NCI-H748 (cell line): Measurements from ENCODE around the gene GXYLT1.
"Not testable (repeated sequence)": the region's sequence is repeated elsewhere in the genome, so short reads cannot be mapped to it uniquely, and the experiment has no call there.

Experiments
- DNase-seq: peaks from one replicate; lab custom pipeline; 2025; ENCODE audit not compliant: unreplicated experiment; lab: John Stamatoyannopoulos, UW

GXYLT1 gene, protein sequence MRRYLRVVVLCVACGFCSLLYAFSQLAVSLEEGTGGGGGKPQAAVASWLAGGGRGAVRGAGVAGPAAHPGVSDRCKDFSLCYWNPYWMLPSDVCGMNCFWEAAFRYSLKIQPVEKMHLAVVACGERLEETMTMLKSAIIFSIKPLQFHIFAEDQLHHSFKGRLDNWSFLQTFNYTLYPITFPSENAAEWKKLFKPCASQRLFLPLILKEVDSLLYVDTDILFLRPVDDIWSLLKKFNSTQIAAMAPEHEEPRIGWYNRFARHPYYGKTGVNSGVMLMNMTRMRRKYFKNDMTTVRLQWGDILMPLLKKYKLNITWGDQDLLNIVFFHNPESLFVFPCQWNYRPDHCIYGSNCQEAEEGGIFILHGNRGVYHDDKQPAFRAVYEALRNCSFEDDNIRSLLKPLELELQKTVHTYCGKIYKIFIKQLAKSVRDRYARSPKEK

DNA sequence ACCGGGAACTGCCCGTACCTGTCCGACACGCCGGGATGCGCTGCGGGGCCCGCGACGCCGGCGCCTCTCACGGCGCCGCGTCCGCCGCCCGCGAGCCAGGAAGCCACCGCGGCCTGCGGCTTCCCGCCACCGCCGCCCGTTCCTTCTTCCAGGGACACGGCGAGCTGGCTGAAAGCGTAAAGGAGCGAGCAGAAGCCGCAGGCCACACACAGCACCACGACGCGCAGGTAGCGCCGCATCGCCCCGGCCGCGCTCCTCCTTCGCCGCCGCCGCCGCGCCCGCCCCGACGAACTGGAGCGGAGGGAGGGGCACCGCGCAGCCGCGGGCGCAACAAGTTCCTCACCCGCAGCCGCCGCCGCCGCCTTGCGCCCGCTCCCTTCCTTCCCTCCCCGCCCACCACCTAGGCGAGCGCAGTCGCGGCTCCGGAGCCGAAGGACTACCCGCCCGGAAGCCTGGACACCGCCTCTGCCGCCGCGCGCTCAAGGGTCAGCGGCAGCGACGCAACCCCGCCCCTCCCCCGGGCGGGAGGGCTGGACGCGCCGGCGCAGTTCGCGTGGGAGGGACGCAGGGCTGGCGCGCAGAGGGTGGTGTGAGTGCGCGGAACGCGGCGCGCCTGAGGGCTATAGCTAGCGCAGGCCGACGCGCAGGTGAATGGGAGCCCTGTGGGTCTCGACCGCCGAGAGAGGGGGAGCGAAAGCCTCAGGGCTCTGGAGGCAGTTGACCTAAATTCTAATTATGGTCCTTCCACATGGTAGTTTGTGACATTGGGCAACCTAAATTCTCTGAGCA is at the start of gene GXYLT1:
TSS of gene GXYLT1 (minus strand) at position 467 of the 789 bp plus-strand sequence. CDS start at position 239, 228 bp downstream.
- peak; percentile 98 for DNase-seq

DNA sequence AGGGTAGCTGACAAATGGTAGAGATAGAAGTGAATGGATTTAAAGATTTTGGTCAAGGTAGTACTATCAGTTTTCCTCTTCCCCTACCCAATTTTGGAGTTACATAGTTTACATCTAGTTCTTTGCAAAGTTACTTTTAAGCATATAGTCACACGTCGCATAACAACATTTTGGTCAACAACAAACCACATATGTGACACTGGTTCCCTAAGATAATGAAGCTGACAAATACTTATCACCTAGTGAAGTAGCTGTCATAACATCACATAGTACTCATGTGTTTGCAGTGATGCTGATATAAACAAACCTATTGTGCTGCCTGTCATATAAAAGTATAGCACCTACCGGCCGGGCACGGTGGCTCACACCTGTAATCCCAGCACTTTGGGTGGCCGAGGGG is 48.0 kb upstream of the GXYLT1 start:
- DNase-seq = no peak

DNA sequence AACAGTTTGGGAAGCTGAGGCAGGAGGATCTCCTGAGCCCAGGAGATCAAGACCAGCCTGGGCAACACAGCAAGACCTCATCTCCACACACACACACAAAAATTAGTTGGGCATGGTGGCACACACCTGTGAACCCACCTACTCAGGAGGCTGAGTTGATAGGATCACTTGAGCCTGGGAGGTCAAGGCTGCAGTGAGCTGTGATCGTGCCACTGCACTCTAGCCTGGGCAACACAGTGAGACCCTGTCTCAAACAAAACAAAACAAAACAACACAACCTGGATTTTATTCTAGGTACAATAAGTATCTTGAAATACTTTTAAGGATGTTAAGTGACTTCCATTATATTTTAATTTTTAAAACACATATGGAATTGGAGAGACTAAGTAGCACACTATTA is 47.6 kb upstream of the GXYLT1 start:
- no peak for DNase-seq

DNA sequence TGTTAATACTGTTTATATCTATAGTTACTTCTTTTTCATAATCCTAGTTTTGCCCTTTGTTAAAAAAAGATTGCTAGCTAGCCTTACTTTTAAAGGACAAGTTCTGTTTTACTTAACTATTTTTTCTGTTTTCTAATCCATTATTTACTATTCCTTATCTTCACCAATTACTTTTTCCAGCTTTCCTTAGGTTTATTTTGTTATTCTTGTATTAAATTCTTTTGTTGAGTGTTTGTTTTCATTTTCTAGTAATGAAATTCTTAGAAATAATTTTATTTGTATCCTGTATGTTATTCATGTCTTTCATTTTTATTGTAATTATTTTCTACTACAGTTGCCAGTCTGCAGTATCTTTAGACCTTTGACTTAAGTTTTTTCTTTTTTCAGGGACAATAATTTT is 45.7 kb upstream of the GXYLT1 start:
- no peak for DNase-seq

DNA sequence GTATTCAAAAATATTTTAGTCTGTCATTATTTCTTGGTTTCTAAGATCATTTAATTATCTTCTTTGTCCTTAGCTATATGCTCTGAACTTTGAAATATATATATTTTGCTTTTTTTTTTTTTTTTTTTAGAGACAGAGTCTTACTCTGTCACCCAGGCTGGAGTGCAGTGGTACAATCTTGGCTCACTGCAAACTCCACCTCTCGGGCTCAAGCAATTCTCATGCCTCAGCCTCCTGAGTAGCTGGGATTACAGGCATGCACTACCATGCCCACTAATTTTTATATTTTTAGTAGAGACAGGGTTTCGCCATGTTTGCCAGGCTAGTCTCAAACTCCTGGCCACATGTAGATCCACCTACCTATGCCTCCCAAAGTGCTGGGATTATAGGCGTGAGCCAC is 43.6 kb upstream of the GXYLT1 start:
- not testable (repeated sequence) for DNase-seq

DNA sequence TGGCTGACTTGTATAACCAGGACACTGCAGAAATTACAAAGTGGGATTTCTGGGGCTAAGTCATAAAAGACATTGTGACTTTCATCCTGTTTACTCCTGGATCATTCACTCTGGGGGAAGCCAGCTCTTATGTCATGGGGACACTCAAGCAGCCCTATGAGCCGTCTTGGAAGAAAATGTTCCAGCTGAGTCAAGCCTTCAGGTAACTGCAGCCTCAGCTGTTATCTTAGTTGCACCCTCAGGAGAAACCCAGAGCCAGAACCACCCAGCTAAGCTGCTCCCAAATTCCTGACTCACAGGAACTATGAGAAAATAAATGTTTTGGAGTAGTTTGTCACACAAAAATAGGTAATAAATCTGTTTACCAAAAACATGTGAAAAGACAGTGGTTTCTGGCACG is 43.1 kb upstream of the GXYLT1 start:
- DNase-seq = no peak

DNA sequence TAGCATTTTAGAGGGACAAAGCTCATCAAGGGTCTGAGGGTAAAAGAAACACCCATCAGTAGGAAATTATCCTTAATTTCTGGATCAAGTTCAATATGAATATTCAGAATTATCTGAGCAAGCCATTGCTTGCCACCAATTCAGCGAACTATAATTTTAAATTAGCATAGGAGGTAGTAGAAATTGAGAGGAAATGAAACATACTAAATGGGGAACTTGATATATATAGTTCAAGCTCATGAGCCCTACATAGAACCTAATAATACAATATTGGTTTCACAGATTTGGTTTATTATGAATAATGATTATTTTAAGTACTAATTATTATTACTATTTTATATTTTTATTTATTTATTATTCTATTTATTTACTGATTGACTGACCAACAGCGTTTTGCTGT is 42.1 kb upstream of the GXYLT1 start:
- no peak for DNase-seq

DNA sequence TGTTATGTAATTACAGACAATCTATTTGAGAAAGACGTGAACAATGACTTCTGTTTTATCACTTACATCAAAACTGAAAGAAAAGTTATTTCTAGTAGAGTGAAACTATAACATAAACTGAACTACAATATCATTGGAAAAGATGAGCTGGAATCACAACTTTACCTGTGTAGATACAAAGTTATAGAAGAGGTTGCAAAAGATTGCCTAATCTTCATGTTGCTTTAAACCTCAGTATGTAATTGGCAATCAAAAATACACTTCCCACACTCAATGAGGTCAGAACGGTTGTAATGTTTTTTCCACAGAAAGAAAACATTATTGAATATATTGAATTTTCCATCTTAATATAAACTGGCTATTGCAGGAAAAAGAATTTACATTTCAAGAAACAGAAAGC is 37.7 kb upstream of the GXYLT1 start:
- DNase-seq = no peak

DNA sequence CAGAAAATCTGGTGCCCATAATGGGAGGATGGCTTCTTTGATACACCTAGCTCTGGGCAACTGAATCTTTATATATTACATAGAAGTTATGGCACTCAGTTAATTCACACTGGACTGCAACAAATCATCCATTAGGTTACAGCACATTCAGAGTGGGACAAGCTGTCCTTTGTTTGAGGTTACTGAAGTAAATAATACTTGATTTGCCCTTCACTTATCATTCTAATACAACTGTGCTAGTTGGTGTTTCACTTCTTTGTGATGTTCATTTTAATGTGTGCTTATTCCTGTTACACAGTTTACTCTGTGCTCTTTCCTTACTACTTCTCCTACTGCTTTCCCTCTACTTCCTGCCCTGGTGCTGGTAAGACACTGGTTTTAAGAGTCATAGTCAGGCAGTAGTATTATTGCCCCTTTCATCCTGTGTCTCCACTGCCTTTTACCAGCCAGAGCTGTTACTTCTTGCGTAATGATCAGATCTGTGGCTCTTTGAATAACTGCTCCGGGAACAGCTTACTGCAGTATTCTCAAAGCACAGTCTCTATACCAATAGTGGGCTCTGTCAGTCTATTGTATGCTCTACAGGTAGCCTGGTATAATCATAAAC is 36.4 kb upstream of the GXYLT1 start:
- DNase-seq = no peak

DNA sequence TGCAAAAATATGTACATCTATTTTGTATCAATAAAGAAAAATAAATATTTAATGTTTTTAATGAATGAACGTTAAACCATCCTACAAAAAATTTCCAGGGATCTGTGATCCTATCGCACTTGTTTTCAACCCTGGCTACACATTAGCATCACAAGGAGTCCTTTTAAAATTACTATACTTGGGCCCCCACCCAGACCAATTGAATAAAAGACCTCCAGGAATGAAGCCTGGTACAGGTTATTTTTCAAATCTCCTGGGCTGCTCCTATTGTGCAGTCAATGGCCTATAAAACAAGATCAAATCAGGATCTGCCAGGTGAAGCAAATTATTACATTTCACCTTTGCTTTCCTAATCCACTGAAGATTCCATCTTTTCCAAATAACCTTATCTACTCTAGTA is 33.4 kb upstream of the GXYLT1 start:
- DNase-seq = no peak

DNA sequence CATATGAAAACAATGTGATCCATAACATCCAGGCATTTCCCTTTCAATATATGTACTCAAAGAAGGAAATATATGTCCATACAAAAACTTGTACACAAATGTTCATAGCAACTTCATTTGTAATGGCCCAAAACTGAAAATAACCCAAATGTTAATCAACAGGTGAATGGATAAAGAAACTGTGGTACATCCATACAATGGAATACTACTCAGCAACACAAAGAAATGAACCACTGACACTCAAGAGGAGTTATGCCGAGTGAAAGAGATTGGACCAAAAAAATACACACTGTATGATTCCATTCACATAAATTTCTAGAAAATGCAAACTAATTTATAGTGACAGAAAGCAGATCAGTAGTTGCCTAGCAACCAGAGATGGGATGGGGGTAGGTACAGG is 30.3 kb upstream of the GXYLT1 start:
- DNase-seq = no peak

DNA sequence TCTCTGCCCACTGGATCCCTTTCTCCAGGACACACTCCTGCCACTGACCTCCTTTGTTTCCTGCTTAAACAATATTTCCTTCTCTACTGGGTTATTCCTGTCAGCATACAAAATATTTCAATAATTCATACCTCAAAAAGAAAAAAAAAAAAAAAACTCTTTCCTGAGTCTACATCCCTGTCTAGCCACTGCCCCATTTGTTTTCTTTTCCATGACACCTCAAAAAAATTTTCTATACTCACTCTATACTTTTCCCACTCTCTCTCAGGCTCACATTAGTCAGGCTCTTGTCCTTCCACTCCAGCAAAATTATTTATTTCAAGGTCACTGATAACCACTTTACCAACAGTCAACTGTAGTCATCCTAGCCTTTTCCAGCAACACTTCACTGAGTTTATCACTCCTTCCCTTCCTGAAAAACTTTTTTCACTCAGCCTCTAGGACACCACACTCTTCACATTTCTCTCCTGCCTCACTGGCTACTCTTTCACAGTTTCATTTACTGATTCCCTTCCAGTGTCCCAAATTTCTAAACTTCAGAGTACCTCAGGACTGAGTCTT is 29.4 kb upstream of the GXYLT1 start:
- no peak for DNase-seq

DNA sequence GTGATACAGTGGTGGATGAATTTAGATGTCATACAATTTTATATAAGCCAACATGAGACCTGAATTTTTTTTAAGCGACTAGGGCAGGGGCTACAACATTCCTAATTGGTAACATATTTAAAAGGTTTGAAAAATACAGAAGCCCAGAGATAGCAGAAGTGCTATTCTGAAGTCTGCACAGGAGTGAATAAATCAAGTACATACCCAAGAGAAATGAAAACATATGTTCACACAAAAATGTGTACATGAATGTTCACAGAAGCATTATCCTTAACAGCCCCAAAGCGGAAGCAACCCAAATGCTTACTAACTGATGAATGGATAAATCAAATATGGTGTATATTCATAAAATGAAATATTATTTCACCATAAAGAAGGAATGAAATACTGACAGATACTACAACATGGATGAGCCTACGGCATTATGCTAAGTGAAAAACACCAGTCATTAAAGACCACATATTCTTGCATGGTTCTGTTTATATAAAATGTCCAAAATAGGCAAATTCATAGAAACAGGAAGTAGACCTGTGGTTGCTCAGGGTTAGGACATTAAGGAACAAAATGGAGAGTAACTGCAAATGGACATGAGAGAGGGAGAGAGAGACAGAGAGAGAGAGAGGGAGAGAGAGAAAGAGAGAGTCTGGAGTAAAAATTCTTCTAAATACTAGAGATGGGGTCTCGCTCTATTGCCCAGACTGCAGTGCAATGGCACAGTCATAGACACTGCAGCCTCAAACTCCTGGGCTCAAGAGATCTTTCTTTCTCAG is 28.0 kb upstream of the GXYLT1 start:
- no peak for DNase-seq

DNA sequence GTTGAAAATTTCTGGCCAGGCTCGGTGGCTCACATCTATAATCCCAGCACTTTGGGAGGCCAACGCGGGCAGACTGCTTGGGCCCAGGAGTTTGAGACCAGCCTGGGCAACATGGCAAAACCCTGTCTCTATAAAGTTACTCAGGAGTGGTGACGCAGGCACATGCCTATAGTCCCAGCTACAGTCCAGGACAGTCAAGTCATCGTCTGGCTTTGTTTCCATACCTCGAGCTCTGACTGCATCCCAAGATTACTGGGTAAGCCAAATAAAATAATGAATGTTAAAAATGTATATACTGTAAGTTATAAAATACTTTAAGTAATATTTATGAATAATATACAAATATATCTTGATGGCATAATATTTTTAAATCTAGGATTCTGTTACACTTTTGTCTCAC is 23.0 kb upstream of the GXYLT1 start:
- no peak for DNase-seq

DNA sequence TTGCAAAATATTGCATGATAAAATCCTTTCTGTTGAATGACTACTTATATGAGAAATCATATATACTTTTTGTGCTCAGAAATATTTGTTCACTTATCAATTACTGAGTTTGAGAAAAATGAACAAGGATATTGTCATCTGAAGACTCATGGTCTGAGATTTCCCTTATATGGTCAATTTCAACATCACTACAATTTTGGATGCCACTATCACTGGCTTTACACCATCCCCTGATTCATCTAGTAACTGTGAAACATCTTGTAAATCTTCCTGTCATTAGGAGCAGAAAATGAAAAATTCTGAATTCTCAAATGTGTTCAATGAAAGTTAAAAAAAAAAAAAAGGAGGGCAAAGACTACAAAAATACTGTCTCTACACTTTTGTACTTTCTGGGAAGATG is 21.8 kb upstream of the GXYLT1 start:
- no peak for DNase-seq

DNA sequence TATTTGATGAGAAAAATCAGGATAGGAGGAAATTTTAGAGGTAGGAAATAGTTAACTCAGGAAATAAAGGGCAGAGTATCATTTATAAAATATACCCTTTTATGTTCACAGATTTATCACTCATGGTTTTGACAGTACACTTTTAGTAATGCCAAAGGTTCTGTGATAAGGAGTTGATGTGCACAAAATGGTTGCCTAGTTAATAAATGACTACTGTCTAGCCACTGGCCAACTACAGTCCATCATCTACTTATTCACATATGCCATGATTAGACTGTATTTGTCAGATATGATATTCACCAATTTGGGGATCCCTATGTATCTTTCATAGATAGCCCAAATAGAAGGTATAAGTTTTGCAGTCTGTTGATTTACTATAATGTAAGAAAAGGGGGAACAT is 19.2 kb upstream of the GXYLT1 start:
- DNase-seq = no peak

DNA sequence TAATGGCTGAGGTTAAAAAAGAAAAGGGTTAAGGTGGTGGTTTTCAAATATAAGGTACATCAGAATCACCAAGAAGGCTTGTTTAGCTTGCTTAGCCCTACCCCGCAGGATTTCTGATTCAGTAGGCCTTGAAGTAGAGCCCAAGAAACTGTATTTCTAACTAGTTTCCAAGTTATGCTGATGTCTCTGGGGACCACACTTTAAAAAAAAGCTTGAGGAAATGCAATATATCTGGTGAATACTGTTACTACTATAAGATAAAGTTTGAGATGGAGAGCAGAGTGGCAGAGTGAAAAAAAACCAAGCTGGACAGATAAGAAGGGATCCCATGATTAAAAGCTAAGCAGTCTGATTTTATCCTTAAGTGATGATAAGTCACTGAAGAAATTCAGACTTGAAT is 18.3 kb upstream of the GXYLT1 start:
- no peak for DNase-seq

DNA sequence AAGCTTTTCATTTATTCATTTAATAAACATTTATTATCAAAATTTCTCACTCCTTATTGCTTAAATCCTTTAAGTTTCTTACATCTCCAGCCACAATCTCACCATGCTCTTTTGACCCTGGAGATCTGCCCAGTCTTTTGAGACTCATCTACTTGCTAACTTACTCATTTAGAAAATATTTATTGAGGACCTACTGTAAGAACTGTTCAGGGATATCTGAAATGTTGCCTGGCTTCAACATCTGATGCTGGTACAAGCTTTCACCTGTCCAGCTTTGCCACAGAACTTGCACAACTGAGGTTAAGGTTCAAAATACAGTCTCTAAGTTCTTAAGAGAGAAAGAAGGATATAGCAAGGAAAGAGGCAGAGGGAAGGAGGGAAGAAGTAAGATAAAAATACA is 17.5 kb upstream of the GXYLT1 start:
- DNase-seq = no peak

DNA sequence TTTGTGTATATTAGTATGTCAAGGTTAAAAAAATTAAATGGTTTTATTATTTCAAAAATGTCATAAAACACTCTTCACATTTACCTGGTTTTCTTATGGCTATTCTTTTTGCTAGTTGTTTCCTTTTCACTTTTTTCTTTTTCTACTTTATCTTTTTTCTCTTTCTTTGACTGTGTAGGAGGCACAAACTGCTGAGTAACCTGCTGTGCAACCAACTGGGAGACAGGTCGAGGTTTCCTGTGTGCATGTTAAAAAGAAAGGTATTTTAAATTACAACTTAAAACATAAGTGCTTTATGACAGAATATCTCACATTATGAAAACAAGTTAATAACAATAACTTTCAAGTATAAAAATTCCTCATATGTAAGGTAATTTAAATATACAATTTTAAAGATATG is 16.9 kb upstream of the GXYLT1 start:
- no peak for DNase-seq

DNA sequence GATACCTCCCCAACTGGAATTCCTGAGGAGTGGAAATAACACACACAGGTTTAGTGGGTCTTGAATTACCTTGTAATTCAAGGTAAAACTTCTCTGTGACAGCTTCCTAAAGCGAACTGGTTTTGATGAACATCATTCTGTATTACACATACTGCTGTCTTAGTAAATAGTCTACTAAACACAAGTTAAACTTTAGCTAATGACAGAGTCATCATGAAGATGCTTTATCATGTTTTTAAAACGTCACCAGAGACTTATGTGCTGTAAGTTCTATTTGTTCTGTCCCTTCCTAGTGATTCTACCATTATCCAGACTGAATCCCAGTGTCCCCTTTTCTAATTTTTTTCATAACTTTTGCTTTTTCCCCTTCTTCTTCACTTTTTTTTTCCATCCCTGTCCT is 11.6 kb upstream of the GXYLT1 start:
- no peak for DNase-seq
